ENCODE data around the gene OR12D3.
"Not testable (repeated sequence)": the region's sequence is repeated elsewhere in the genome, so short reads cannot be mapped to it uniquely, and the experiment has no call there.

Gene OR12D3, protein sequence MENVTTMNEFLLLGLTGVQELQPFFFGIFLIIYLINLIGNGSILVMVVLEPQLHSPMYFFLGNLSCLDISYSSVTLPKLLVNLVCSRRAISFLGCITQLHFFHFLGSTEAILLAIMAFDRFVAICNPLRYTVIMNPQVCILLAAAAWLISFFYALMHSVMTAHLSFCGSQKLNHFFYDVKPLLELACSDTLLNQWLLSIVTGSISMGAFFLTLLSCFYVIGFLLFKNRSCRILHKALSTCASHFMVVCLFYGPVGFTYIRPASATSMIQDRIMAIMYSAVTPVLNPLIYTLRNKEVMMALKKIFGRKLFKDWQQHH

DNA sequence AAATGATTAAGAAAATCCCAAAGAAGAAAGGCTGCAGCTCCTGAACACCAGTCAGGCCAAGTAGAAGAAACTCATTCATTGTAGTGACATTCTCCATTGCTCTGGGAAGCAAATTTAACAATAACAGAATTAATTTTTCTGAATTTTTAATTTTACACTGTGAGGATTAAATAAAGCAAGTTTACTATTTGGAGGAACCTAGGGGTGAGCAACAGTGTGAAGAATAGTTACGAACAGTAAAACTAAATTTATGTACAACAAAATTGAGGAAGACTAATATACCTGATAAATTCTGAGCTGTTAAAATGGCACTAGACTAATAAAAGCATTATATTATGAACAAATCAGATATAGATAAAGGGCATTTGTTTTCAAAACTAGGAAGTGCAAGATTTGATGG is at the start of gene OR12D3:
OR12D3 (minus strand) TSS at position 101 of the 400 bp plus-strand sequence; CDS start at position 97, 4 bp downstream.
- DNase-seq, result no peak

- DNase-seq, result no peak
These were observed 49.5 kb upstream of the OR12D3 start for GRCh38 chr6:29424575-29424974.

DNA sequence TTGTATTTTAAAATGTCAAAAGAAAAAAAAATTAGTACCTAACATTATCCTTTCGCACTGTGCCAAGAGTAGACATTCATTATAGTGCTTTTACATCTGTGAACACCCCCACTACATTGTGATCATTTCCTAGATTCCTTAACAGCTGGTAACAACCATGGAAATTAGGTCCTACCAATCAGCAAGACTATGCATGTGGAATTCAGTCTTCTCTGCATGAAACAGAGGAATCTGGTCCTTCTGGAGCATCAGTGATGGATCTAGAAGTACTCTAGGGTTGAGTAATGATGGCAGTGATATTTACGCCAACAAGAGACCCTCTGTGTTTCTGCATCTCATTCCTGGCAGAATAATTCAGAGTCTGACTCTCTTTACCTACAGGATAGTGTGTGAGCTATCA is 49.1 kb upstream of the OR12D3 start:
- DNase-seq, result no peak

DNA sequence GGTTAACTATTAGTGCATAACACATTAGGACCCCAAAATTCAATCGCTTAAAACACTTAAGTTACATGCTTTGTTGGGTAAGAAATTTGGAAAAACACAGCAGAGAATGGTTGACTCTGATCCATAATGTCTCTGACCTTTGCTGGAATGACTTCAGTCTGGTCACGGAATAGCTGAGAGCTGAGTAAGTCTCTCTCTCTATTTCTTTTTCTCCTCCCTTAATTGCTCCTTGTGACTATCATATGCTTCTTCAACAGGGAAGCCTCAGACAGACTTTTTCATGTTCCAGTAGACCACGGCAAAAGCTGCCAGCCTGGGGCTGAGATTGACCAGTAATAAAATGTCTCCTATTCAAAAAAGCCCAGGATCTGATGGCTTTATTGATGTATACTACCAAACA is 44.4 kb upstream of the OR12D3 start:
- no peak for DNase-seq

DNA sequence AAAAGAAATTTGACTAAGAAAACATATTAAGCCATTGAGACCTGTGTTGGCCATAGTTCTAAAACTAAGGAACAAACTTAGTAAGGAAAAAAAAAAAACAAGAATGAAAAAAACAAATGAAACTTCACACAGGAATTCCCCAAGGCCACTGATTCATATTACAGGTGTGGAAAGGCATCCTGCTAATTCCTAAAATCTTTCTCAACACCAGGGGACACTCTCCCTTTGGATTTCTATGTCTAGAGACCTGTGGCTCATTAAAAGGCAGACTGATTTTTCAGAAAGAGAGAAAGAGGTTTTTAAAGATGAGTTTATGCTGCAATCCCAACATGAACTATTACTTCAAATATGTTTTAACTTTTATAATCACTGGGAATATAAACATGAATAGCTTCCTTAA is 39.5 kb upstream of the OR12D3 start, which contains the start of gene OR12D1:
OR12D1 (plus strand) TSS at position 341 of the 400 bp plus-strand sequence.
- DNase-seq, result no peak

- DNase-seq, result no peak
These were observed 28.7 kb upstream of the OR12D3 start for GRCh38 chr6:29403801-29404200.

- no peak for DNase-seq
These were observed 24.4 kb upstream of the OR12D3 start for GRCh38 chr6:29399525-29399924.

- DNase-seq, result no peak
These were observed 20.2 kb upstream of the OR12D3 start, which contains the start of gene OR12D2 for GRCh38 chr6:29395331-29395730. Gene OR12D2 (plus strand): TSS chr6:29395631. CDS start chr6:29396700, 1,069 bp downstream.

GRCh38 chr6:29388533-29388932 is 13.4 kb upstream of the OR12D3 start:
- DNase-seq, result no peak

DNA sequence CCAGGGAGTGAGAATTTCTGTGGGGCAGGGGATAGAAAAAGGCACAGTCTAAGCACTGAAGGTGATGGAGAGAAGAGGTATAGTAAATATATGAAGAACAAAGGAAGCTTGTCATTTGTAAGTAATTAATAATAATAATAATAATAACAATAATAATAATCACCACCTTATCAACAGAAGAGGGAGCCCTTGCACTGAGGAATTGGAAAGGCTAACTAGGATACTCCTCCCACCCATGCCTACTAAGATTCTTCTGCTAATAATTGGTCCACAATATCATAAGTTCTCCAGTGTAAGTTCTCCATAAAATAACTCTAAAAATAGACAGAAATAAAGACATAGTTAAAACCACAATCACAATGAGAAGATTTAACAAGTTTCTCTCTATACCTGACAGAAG is 912 bp upstream of the OR12D3 start:
- no peak for DNase-seq

DNA sequence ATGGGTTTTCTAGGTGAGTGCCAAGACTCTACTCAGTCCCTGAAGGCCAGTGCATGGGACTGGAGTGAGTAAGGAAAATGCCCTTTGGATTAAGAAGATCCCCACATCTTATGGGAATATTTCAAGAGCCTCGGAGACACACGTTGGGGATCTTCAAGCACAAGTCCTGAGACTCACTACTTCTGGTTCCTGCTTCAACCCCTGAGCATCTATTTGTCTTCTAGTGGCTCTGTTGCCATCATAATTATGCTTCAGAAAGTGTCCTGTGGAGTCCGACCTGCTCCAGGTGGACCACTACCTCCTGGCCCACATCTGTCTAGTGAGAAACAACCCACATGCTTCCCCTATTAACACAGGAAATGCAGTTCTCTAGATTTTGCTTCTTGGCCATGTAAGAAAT is 6.3 kb downstream of the OR12D3 start, which contains the start of gene OR5V1:
OR5V1 (minus strand) TSS at position 101 of the 400 bp plus-strand sequence. CDS start 12,670 bp downstream, outside the sequence.
- DNase-seq, result no peak

- no peak for DNase-seq
These were observed 19.5 kb downstream of the OR12D3 start for GRCh38 chr6:29355603-29356002.

GRCh38 chr6:29354980-29355379 is 20.1 kb downstream of the OR12D3 start:
- no peak for DNase-seq

- not testable (repeated sequence) for DNase-seq
These were observed 25.7 kb downstream of the OR12D3 start for GRCh38 chr6:29349348-29349747.

GRCh38 chr6:29345380-29345779 is 29.7 kb downstream of the OR12D3 start:
- no peak for DNase-seq

- DNase-seq, result no peak
These were observed 38.8 kb downstream of the OR12D3 start for GRCh38 chr6:29336269-29336668.

DNA sequence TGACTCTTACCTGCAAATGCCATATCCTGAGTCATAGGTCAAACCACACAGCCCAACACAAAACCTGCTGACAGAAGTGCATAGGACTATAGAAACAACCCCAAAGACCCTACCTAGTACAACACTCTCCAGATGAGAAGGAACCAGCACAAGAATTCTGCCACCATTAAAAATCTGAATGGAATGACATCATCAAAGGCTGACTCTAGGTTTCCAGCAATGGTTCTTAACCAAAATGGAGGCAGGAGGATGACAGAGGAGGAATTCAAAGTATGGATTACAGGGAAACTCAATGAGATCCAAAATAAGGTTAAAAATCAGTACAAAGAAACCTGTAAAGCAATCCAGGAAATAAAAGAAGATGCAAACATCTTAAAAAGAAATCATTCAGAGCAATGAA is 42.4 kb downstream of the OR12D3 start:
- no peak for DNase-seq

- DNase-seq, result no peak
These were observed 49.3 kb downstream of the OR12D3 start for GRCh38 chr6:29325777-29326176.

All from stimulated activated CD4-positive, alpha-beta T cell treated with anti-CD3 and anti-CD28 coated beads, Interleukin-12 subunit alpha, Interleukin-12 subunit beta, amount 100 ng/mL, for 4 hours (primary cell).